Ovary (tissue), 9 donors: ENCODE results near the gene ANK3. TPM values are rescaled to one million over a fixed set of nuclear protein-coding genes. Genes with fewer than 3 reads are reported as not detected.

ENCODE experiments used
- DNase-seq, 5 donors: peaks; one replicate each; pipeline ENCODE4 v3.0.0-alpha.2; 2019 to 2020
- H3K27ac ChIP-seq, 2 donors: fragments of 200-600 bp; one replicate each; pipeline versions ENCODE4 v1.5.1 to v1.8.0; 2019 to 2022
- H3K27me3 ChIP-seq: fragments of 200-600 bp; one replicate; pipeline ENCODE4 v1.8.0; 2022
- H3K36me3 ChIP-seq: fragments of 200-600 bp; sonication (generic); one replicate; pipeline ENCODE4 v1.5.1; 2019
- H3K4me1 ChIP-seq: one replicate; pipeline ENCODE4 v1.8.1; 2013; ENCODE audit warnings: mild to moderate bottlenecking, moderate library complexity; ENCODE audit not compliant: insufficient read depth
- H3K4me3 ChIP-seq: fragments of 200-600 bp; sonication (generic); one replicate; pipeline ENCODE4 v1.5.1; 2017
- H3K9me3 ChIP-seq, 2 donors: fragments of 200-600 bp in 1 of 2; sonication (generic) in 1 of 2; one replicate each; pipeline versions ENCODE4 v1.5.1 to v1.8.1; 2013 to 2019; ENCODE audit warnings: mild to moderate bottlenecking in 1 of 2, moderate library complexity in 1 of 2
- EP300 ChIP-seq: sonication (generic); formaldehyde crosslinking; IDR thresholded peaks from one replicate; pipeline ENCODE4 v1.6.1; 2017; ENCODE audit warnings: antibody characterized with exemption
- POLR2A ChIP-seq: fragments of 450-650 bp; IDR thresholded peaks from one replicate; pipeline ENCODE4 v1.6.1; 2017; ENCODE audit warnings: antibody characterized with exemption, mild to moderate bottlenecking, moderate library complexity
- WGBS, 3 donors: extraction: QIAGEN DNeasy Blood & Tissue Kit in 1 of 3; methylation state at CpG; one replicate each; pipeline versions ENCODE4 v1.1.5 to v1.1.7; 2013 to 2017; 5-methylcytosine and 5-hydroxymethylcytosine counted together
- intact Hi-C, 4 donors: fragments of 100-400 bp; cut with DNase I; formaldehyde crosslinking; loops; one replicate each; pipeline versions ENCODE4 v1.11.0 to v1.15.1; 2022 to 2023
- polyA plus RNA-seq, 2 donors: library from polyadenylated mRNA; stranded (reverse); fragments of 200-250 nt in 1 of 2; fragments of 350-450 nt in 1 of 2; fragmentation: Illumina TruSeq in 1 of 2; extraction: RNeasy Lipid Tissue Mini Kit (QIAGEN cat#74804) in 1 of 2; gene quantifications; one replicate each; pipeline ENCODE4 v1.2.3, GENCODE V29; 2013 to 2014
- total RNA-seq, 7 donors: library from RNA; depleted of rRNA in 2 of 7; stranded (reverse); fragments of >200 nt in 2 of 7; fragmentation: NEBNext Ultra II Directional in 3 of 7; extraction: Animal tissue kit (Norgen Biotek cat#: 25700) in 3 of 7; gene quantifications; one replicate each; pipeline versions ENCODE4 v1.1.0 to v1.2.4, GENCODE V29; 2016 to 2023
- TF ChIP-seq, protein P1 (sequence below), 3 donors: fragments of 450-650 bp in 2 of 3; fragments of 200-600 bp in 1 of 3; IDR thresholded peaks; one replicate each; pipeline versions ENCODE4 v1.5.1 to v1.8.0; 2016 to 2022; ENCODE audit warnings: antibody characterized with exemption in 3 of 3, mild to moderate bottlenecking in 1 of 3
- donor health status: DM: no; HTN: no; CAD: no; lungs with moderate emphysema.
- donor health status: DM: no; HTN: no; CAD: no.
- donor health status: Bipolar disorder and iron deficiency.
- donor health status: DM: yes; HTN: yes; CAD: no.
- donor health status: DM: no; HTN: no; CAD: no.
- donor health status: DM: yes; HTN: yes; CAD: no.

ANK3 gene
- total and polyA plus RNA-seq, 9 donors: 11.4 to 74.1 (median 28.3) TPM

DNA sequence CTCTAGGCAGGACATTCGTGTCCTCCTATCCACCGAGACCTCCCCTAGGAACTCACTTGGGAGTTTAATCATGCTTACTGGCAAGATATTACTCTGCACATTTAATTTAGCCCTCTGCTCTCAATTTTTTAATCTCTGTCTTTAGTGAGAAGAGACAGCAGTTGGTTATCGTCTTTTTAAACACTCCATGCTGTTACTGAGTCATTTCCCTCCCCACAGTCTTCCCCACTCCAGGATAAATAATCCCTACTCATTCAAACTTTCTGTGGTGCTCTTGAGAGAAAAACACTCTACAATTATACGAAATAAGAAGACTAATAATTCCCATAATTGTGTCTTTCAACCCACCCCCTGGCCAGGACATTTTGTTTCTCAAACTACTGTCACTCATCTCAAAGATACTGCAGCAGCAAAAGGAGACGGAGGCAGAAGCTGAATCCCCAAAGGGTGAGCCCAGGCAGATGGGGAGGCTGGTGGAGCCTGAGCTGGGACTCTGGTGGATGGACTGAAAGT lies 84.2 kb downstream of the ANK3 start:
- no peak for DNase-seq
- Histone ChIP-seq H3K4me3 (no peak overlapping the region), H3K27me3 (no peaks in the 10 kb centered on the region), H3K9me3 (no peaks in the 10 kb centered on the region), H3K27ac (no peak overlapping the region), H3K4me1 (no peaks in the 10 kb centered on the region), H3K36me3 (no peaks in the 10 kb centered on the region)
- intact Hi-C loops: no loop called here
- TF ChIP-seq, protein P1, sequence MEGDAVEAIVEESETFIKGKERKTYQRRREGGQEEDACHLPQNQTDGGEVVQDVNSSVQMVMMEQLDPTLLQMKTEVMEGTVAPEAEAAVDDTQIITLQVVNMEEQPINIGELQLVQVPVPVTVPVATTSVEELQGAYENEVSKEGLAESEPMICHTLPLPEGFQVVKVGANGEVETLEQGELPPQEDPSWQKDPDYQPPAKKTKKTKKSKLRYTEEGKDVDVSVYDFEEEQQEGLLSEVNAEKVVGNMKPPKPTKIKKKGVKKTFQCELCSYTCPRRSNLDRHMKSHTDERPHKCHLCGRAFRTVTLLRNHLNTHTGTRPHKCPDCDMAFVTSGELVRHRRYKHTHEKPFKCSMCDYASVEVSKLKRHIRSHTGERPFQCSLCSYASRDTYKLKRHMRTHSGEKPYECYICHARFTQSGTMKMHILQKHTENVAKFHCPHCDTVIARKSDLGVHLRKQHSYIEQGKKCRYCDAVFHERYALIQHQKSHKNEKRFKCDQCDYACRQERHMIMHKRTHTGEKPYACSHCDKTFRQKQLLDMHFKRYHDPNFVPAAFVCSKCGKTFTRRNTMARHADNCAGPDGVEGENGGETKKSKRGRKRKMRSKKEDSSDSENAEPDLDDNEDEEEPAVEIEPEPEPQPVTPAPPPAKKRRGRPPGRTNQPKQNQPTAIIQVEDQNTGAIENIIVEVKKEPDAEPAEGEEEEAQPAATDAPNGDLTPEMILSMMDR (IDR thresholded peaks at IDR 0.05): no peak
- no peak for TF ChIP-seq EP300
- TF ChIP-seq POLR2A: no peak
- 53 to 73% (median 71%) methylated on average over 5 of the region's 5 CpGs for WGBS, 3 donors

DNA sequence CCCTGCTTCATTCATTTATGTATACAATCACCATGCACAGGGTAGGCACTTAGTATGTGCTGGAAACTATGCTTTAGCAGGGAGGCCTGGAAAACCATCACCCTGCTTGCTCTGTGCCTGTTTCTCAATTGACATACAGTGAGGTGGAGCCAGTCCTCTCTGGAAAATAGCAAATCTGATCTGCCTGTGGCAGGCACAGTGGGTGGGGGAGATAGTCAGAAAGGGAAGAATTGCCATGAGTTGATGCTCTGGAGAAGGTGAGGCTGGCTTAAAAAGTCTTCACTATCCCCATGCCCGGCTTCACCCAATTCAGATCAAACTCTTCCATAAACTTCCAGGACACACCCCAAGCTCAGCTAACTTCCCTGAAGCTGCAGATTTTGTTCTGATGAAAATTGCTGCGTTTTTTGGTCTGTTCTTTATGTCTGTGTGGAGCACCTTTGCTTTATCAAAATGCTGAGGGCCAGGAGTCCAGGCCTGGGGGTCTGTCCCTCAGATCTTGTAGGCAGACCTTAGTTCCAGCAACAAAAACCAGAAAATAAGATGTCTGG lies 84.8 kb downstream of the ANK3 start:
- intact Hi-C loops: no loop called here
- no peaks in the 10 kb centered on the region for H3K9me3 ChIP-seq
- no peak overlapping the region for H3K4me3 ChIP-seq
- DNase-seq: no peak
- H3K4me1 ChIP-seq: no peaks in the 10 kb centered on the region
- 78 to 89% (median 82%) methylated on average over 2 of the region's 2 CpGs for WGBS, 3 donors
- no peak for TF ChIP-seq EP300
- H3K27me3 ChIP-seq: no peaks in the 10 kb centered on the region
- no peaks in the 10 kb centered on the region for H3K36me3 ChIP-seq
- no peak overlapping the region for H3K27ac ChIP-seq

DNA sequence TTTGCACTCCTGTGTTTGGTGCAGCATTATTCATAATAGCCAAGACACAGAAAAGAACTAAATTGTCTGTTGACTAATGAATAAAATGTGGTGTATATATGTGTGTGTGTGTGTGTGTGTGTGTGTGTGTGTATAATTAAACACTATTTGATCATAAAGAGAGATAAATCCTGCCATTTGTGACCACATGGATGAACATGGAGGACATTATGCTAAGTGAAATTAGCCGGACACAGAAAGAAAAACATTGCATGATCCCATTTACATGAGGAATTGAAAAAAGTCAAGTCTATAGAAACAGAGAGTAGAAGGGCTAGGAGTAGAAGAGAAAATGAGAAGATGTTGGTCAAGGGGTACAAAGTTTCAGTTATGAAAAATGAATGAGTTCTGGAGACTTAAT lies 85.9 kb downstream of the ANK3 start:
- no peak overlapping the region for H3K4me3 ChIP-seq
- no peak for TF ChIP-seq EP300
- TF ChIP-seq, protein P1 (IDR thresholded peaks at IDR 0.05): no peak
- intact Hi-C loops: no loop called here
- no peak overlapping the region for H3K27ac ChIP-seq
- 95 to 98% (median 95%) methylated on average over 1 of the region's 1 CpG for WGBS, 3 donors
- DNase-seq: no peak
- no peaks in the 10 kb centered on the region for H3K36me3 ChIP-seq
- H3K4me1 ChIP-seq: no peaks in the 10 kb centered on the region
- no peaks in the 10 kb centered on the region for H3K9me3 ChIP-seq
- H3K27me3 ChIP-seq: no peaks in the 10 kb centered on the region

DNA sequence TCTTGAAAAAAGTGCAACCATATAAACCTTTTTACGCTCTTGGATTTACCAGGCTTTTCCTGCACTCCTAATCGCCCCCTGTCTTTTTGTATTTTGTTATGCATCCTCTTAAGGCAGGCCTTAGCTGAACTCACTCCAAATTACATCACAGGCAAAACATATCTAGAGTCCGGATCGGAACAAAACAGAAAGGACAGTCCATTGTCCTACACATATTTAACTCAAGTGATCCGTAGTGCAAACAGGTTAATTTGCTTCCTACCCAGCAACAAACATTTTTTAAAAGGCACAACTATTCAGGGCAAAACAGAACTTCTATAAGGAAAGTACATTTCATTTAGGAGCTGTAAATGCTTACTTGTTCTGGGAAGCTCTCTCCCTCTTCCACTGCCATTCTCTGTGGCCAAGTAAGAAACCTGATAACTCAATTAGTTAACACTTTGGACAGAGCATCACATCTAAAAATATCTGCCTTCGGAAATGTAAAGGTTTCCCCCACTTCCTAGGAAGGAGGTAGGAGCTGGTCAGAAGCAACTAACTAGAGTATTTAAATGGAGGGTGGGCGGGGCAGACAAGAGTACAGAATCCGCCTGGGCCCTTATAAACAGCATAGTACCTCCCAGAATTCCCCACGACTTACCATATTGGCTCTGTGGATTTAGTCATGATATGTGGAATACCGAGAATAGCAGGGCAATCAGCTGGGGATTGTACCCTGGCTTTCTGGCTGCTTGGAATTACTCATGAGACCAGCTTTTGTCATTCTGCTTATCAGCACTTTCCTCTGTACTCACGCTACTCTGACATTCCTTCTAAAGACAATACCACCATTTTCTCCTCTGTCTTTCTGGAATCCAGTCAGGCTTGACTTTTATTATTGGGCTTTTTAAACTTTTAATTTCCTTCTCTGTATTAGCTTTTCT lies 89.5 kb downstream of the ANK3 start:
- no peaks in the 10 kb centered on the region for H3K27me3 ChIP-seq
- DNase-seq: no peak
- H3K4me3 ChIP-seq: no peak overlapping the region
- no peaks in the 10 kb centered on the region for H3K4me1 ChIP-seq
- TF ChIP-seq POLR2A (no peak), EP300 (no peak)
- TF ChIP-seq, protein P1 (IDR thresholded peaks at IDR 0.05): no peak
- intact Hi-C loops: no loop called here
- H3K27ac ChIP-seq: no peak overlapping the region
- 85 to 88% (median 87%) methylated on average over 11 of the region's 11 CpGs for WGBS, 3 donors
- H3K36me3 ChIP-seq: no peaks in the 10 kb centered on the region
- no peaks in the 10 kb centered on the region for H3K9me3 ChIP-seq

DNA sequence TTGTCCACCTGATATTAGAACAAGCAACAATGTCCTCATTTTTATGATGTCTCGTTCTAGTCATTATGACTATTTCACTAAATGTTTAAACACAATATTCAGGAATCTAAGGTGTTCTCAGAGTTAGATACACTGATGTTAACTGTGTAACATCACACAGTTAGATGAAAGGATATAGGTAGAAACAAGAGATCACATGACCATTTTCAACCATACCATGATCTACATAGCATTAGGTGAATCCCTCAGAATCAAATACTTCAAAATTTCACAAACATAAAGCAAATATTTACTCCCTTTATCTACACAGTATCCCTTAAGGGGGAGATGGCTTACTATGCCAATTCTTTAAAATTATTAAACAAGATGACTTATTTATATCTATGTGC lies 90.3 kb downstream of the ANK3 start:
- no peak overlapping the region for H3K27ac ChIP-seq
- H3K4me1 ChIP-seq: no peaks in the 10 kb centered on the region
- H3K9me3 ChIP-seq: no peaks in the 10 kb centered on the region
- no peaks in the 10 kb centered on the region for H3K27me3 ChIP-seq
- DNase-seq: no peak
- H3K4me3 ChIP-seq: no peak overlapping the region
- intact Hi-C loops: no loop called here
- WGBS, 3 donors: 78 to 91% (median 85%) methylated on average over 1 of the region's 1 CpG
- TF ChIP-seq EP300: no peak
- TF ChIP-seq, protein P1 (IDR thresholded peaks at IDR 0.05): no peak
- no peak for TF ChIP-seq POLR2A
- H3K36me3 ChIP-seq: no peaks in the 10 kb centered on the region
